Activated T-cell treated with anti-CD3 and anti-CD28 coated beads for 1 hour (primary cell): ENCODE data around the gene TANGO2.

Experiments used
- DNase-seq: peaks from one replicate; pipeline ENCODE4 v3.0.0-alpha.2; 2020; ENCODE audit warnings: low read depth

The TANGO2 gene

DNA sequence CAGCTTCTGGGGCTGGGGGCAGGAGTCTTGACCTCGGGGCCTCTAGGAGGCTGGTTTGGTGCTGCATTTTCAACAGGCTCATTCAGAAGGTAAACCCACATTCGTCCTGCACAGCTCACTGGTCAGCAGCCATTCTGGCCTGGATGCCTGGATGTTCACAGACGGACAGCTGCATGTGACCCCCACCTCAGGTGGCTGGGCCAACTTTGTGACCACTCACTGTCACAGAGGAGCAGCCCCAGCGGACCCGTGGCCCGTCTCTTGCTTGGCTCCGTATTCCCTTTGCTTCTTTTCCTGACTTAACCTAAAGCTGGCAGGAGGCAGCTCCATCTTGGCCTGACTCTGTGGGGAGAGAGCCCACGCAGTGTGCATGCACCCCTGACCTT is 67.3 kb downstream of the TANGO2 start:
- DNase-seq: no peak

DNA sequence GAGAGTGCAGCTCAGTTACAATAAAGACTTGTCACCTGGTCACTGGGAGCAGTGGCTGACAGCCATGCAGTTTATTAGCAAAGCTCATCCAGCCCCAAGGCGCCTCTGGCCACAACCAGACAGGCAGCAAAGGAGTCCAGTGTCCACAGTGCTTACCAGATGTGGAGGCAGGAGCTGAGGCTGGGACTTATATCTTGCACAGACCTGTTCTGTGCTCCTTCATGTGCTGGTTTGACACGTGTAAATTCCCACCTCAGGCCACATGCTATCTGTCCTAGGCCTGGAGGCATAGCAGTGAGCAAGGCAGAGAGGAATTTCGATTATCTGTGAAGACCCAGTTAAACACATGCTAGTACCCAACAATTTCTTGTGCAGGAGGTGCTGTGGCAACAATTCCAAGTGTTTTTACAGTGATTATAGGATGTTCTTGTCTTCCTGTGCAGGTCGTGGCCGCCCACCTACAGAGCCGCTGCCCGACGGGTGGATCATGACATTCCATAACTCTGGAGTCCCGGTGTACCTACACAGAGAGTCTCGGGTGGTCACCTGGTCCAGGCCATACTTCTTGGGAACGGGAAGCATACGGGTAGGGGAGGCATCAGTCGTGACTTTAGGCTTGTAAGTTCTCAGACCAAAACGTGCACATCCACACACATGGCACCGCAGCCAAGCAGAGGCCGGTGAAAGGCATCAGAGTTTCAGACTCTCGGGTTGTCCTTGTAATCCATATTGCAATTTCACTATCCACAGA is 68.5 kb downstream of the TANGO2 start:
- DNase-seq: no peak

- DNase-seq: no peak
Measured at GRCh38 chr22:20089977-20090729, 69.2 kb downstream of the TANGO2 start.

- no peak for DNase-seq
Measured at GRCh38 chr22:20090730-20091240, 69.9 kb downstream of the TANGO2 start.

DNA sequence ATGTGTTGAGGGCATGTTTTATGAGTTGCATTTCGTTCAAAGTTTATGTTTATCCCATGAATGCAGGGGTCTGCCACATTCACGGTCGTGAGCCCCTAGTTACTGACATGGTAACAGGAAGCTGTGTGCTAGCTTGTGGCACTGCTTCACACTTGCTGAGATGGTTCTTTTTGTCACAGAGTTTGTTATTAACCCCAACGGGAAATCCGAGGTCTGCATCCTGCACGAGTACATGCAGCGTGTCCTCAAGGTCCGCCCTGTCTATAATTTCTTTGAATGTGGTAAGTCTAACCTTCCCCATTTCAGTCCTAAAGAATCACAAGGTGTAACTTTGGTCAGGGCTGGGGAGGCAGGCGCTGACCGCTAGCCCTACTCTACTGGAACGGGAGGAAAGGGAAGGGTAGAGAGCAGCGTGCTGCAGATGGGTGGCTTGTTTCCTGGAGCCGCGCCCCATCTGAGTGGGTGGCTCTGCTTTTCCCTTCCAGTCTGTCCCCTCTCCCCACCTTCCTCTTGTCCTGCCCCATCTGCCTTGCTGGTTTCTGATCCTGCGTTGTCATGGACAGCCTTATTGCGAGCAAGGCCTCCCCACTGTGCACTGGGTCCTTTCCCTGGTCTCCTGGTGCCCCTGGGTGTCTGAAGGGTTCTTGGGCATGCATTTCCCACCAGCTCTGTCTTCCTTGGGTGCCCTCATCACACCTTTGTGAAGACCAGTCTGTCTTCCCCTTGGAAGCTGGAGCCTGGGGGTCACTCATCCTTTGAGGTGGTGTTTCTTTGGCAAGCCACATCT is 71.0 kb downstream of the TANGO2 start:
- DNase-seq: no peak

- DNase-seq: no peak
Measured at GRCh38 chr22:20092477-20092854, 71.6 kb downstream of the TANGO2 start.

- no peak for DNase-seq
Measured at GRCh38 chr22:20093418-20094196, 72.7 kb downstream of the TANGO2 start.

- no peak for DNase-seq
Measured at GRCh38 chr22:20094197-20094807, 73.4 kb downstream of the TANGO2 start.

GRCh38 chr22:20095521-20095920 is 74.6 kb downstream of the TANGO2 start:
- no peak for DNase-seq

GRCh38 chr22:20096574-20097420 is 75.9 kb downstream of the TANGO2 start:
- DNase-seq: no peak

GRCh38 chr22:20099099-20099711 is 78.3 kb downstream of the TANGO2 start:
- no peak for DNase-seq

- no peak for DNase-seq
Measured at GRCh38 chr22:20101638-20102037, 80.7 kb downstream of the TANGO2 start.

- DNase-seq: no peak
Measured at GRCh38 chr22:20102203-20102780, 81.4 kb downstream of the TANGO2 start.

- DNase-seq: no peak
Measured at GRCh38 chr22:20105456-20106204, 84.7 kb downstream of the TANGO2 start.

DNA sequence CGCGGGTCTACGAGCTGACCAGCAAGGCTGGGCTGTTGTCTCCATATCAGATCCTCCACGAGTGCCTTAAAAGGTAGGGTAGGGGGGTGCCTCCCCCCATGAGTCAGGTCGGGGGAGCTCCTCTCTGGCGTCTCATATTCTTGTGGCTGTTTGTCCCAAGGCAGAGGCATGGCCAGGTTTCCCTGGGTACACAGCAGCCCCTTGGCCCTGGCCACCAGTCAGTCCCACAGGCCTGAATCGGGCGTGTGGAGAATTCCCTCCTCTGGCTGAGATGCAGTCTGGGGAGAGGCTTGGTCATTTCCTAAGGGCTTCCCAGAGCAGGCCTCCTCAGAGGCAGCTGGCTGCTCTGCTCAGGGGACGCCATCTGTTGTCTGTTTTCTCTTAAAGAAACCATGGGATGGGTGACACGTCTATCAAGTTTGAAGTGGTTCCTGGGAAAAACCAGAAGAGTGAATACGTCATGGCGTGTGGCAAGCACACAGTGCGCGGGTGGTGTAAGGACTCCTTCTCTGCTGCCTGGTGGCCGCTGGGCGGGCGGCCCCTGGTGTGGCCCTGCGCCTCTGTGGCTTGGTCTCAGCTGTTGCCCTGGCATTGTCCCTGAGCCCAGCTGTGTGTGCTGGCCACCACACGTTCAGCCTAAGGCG is 85.4 kb downstream of the TANGO2 start:
- no peak for DNase-seq

GRCh38 chr22:20106849-20107237 is 85.9 kb downstream of the TANGO2 start:
- DNase-seq: no peak

- DNase-seq: no peak
Measured at GRCh38 chr22:20107471-20107901, 86.6 kb downstream of the TANGO2 start.
